Liver (tissue), 9 donors: ENCODE data around the gene ZFC3H1. TPM values are rescaled to one million over a fixed set of nuclear protein-coding genes. Genes with fewer than 3 reads are reported as not detected.

ENCODE experiments used
- DNase-seq: peaks from one replicate; pipeline ENCODE4 v3.0.0-alpha.2; 2017; ENCODE audit warnings: low spot score
- H3K27ac ChIP-seq, 2 donors: one replicate each; pipeline ENCODE4 v1.7.0; 2013; ENCODE audit warnings: inconsistent platforms in 2 of 2, low read length in 2 of 2, control low read depth in 1 of 2, low read depth in 1 of 2, mild to moderate bottlenecking in 1 of 2
- H3K27me3 ChIP-seq, 4 donors: one replicate each; pipeline versions ENCODE4 v1.6.1 to v1.7.0; 2013; ENCODE audit warnings: low read length in 3 of 4, inconsistent platforms in 1 of 4, mild to moderate bottlenecking in 1 of 4, moderate library complexity in 1 of 4; ENCODE audit not compliant: control insufficient read depth in 4 of 4, insufficient read depth in 4 of 4
- H3K36me3 ChIP-seq, 4 donors: one replicate each; pipeline versions ENCODE4 v1.6.1 to v1.7.0; 2013; ENCODE audit warnings: low read length in 3 of 4, mild to moderate bottlenecking in 3 of 4, low read depth in 1 of 4, moderate library complexity in 1 of 4; ENCODE audit not compliant: control insufficient read depth in 4 of 4, insufficient read depth in 3 of 4
- H3K4me1 ChIP-seq, 4 donors: one replicate each; pipeline versions ENCODE4 v1.6.1 to v1.7.0; 2013; ENCODE audit warnings: low read length in 3 of 4, mild to moderate bottlenecking in 3 of 4, moderate library complexity in 1 of 4; ENCODE audit not compliant: control insufficient read depth in 4 of 4, insufficient read depth in 4 of 4
- H3K4me3 ChIP-seq, 3 donors: one replicate each; pipeline versions ENCODE4 v1.6.1 to v1.7.0; 2013; ENCODE audit warnings: low read length in 3 of 3, control low read depth in 1 of 3, low read depth in 1 of 3, mild to moderate bottlenecking in 1 of 3
- H3K9ac ChIP-seq, 2 donors: one replicate each; pipeline ENCODE4 v1.7.0; 2013; ENCODE audit warnings: low read length in 2 of 2, mild to moderate bottlenecking in 2 of 2, moderate library complexity in 2 of 2, control low read depth in 1 of 2, low read depth in 1 of 2
- H3K9me3 ChIP-seq, 4 donors: one replicate each; pipeline versions ENCODE4 v1.6.1 to v1.7.0; 2013; ENCODE audit warnings: low read length in 3 of 4; ENCODE audit not compliant: control insufficient read depth in 4 of 4
- ATF3 ChIP-seq: IDR thresholded peaks from 2 replicates; pipeline ENCODE4 v1.6.1; 2016; ENCODE audit warnings: antibody characterized with exemption
- CTCF ChIP-seq: fragments of 150-350 bp; IDR thresholded peaks from 2 replicates; pipeline ENCODE4 v1.5.1; 2017; ENCODE audit warnings: improper control_type of control experiment, low read depth, low read length; ENCODE audit not compliant: missing input control
- EGR1 ChIP-seq, 2 donors: IDR thresholded peaks; 2 replicates each; pipeline ENCODE4 v1.6.1; 2016 to 2018; ENCODE audit warnings: antibody characterized with exemption in 2 of 2, low read depth in 2 of 2
- FOXA1 ChIP-seq: IDR thresholded peaks from 2 replicates; pipeline ENCODE4 v1.6.1; 2016; ENCODE audit warnings: antibody characterized with exemption
- FOXA2 ChIP-seq: IDR thresholded peaks from 2 replicates; pipeline ENCODE4 v1.6.1; 2016; ENCODE audit warnings: antibody characterized with exemption
- HNF4A ChIP-seq, 2 donors: conservative IDR thresholded peaks; 2 replicates each; pipeline ENCODE4 v1.6.1; 2016; ENCODE audit warnings: antibody characterized with exemption in 2 of 2, mild to moderate bottlenecking in 2 of 2
- HNF4G ChIP-seq: IDR thresholded peaks from 2 replicates; pipeline ENCODE4 v1.6.1; 2016; ENCODE audit warnings: antibody characterized with exemption
- JUND ChIP-seq, 2 donors: IDR thresholded peaks; 2 replicates each; pipeline ENCODE4 v1.6.1; 2016; ENCODE audit warnings: antibody characterized with exemption in 2 of 2
- MAX ChIP-seq: IDR thresholded peaks from 2 replicates; pipeline ENCODE4 v1.6.1; 2016; ENCODE audit warnings: antibody characterized with exemption
- NR2F2 ChIP-seq: IDR thresholded peaks from 2 replicates; pipeline ENCODE4 v1.6.1; 2016; ENCODE audit warnings: antibody characterized with exemption
- RAD21 ChIP-seq, 2 donors: IDR thresholded peaks; 2 replicates each; pipeline ENCODE4 v1.6.1; 2016; ENCODE audit warnings: antibody characterized with exemption in 2 of 2, mild to moderate bottlenecking in 2 of 2
- RXRA ChIP-seq, 2 donors: IDR thresholded peaks; 2 replicates each; pipeline ENCODE4 v1.6.1; 2017 to 2018; ENCODE audit warnings: antibody characterized with exemption in 2 of 2, mild to moderate bottlenecking in 1 of 2
- SP1 ChIP-seq: IDR thresholded peaks from 2 replicates; pipeline ENCODE4 v1.6.1; 2018; ENCODE audit warnings: antibody characterized with exemption, mild to moderate bottlenecking
- TAF1 ChIP-seq: conservative IDR thresholded peaks from 2 replicates; pipeline ENCODE4 v1.6.1; 2016; ENCODE audit warnings: antibody characterized with exemption, mild to moderate bottlenecking
- YY1 ChIP-seq: IDR thresholded peaks from 2 replicates; pipeline ENCODE4 v1.6.1; 2016; ENCODE audit warnings: antibody characterized with exemption, mild to moderate bottlenecking
- ZBTB33 ChIP-seq: IDR thresholded peaks from 2 replicates; pipeline ENCODE4 v1.6.1; 2016; ENCODE audit warnings: antibody characterized with exemption
- WGBS: extraction: QIAGEN DNeasy Blood & Tissue Kit; methylation state at CpG from one replicate; pipeline ENCODE4 v1.1.7; 2013; 5-methylcytosine and 5-hydroxymethylcytosine counted together
- polyA plus RNA-seq, 2 donors: library from polyadenylated mRNA; stranded (reverse) in 1 of 2; unstranded in 1 of 2; fragments of 200-250 nt in 1 of 2; fragments of >200 nt in 1 of 2; fragmentation: Nextera tagmentation in 1 of 2; extraction: Ambion mirVana in 1 of 2; gene quantifications; one replicate each; pipeline versions ENCODE4 v1.2.1 to v1.2.3, GENCODE V29; 2013 to 2015
- total RNA-seq, 2 donors: library from RNA; depleted of rRNA; stranded (reverse); fragments of >200 nt; gene quantifications; one replicate each; pipeline ENCODE4 v1.2.3, GENCODE V29; 2014
- donor health status: healthy.
- donor health status: healthy.
- donor health status: healthy.
- donor health status: healthy.
- donor health status: healthy.

ZFC3H1 gene
- total and polyA plus RNA-seq, 4 donors, result 3.4 to 32.3 (median 8.6) TPM

- no peaks in the 10 kb centered on the region for H3K9me3 ChIP-seq
- no peak overlapping the region for H3K4me3 ChIP-seq
- H3K4me1 ChIP-seq, result peaks cover 0 to 7% (median 3%) of the 10 kb centered on the region in 4 donors
- whole genome bisulfite sequencing, result 83% methylated on average over 10 of the region's 10 CpGs
- no peak overlapping the region for H3K27ac ChIP-seq
- no peaks in the 10 kb centered on the region for H3K27me3 ChIP-seq
- H3K9ac ChIP-seq, result no peak overlapping the region
- DNase-seq, result no peak
- TF ChIP-seq TAF1, result no peak
- TF ChIP-seq FOXA2, result no peak
- TF ChIP-seq ATF3, result no peak
- no peak for TF ChIP-seq SP1
- TF ChIP-seq YY1, result no peak
- peaks cover 0 to 5% (median 2%) of the 10 kb centered on the region in 4 donors for H3K36me3 ChIP-seq
Measured at GRCh38 chr12:71602761-71603577, 60.7 kb downstream of the ZFC3H1 start.

GRCh38 chr12:71601546-71601945 lies 62.1 kb downstream of the ZFC3H1 start:
- no peaks in the 10 kb centered on the region for H3K9me3 ChIP-seq
- no peak overlapping the region for H3K9ac ChIP-seq
- H3K27me3 ChIP-seq, result peaks cover 0 to 2% (median 0%) of the 10 kb centered on the region in 4 donors
- no peak for DNase-seq
- peaks cover 0 to 7% (median 3%) of the 10 kb centered on the region in 4 donors for H3K4me1 ChIP-seq
- H3K4me3 ChIP-seq, result no peak overlapping the region
- peaks cover 0 to 4% (median 1%) of the 10 kb centered on the region in 4 donors for H3K36me3 ChIP-seq
- no peak for TF ChIP-seq TAF1
- TF ChIP-seq ATF3, result no peak
- no peak for TF ChIP-seq HNF4G
- no peak for TF ChIP-seq CTCF
- TF ChIP-seq RAD21 (IDR thresholded peaks at IDR 0.05), result no peak
- TF ChIP-seq FOXA1, result no peak
- no peak for TF ChIP-seq RXRA (IDR thresholded peaks at IDR 0.05)
- no peak for TF ChIP-seq EGR1 (IDR thresholded peaks at IDR 0.05; ENCODE audit: low read depth in 2 of 2)
- no peak overlapping the region for H3K27ac ChIP-seq

GRCh38 chr12:71599210-71599609 lies 64.4 kb downstream of the ZFC3H1 start:
- Histone ChIP-seq H3K4me3 (no peak overlapping the region), H3K4me1 (no peaks in the 10 kb centered on the region), H3K9me3 (no peaks in the 10 kb centered on the region), H3K36me3 (no peaks in the 10 kb centered on the region), H3K27me3 (peaks cover 0 to 2% (median 0%) of the 10 kb centered on the region in 4 donors), H3K27ac (no peak overlapping the region), H3K9ac (no peak overlapping the region)
- DNase-seq, result no peak
- TF ChIP-seq RXRA (IDR thresholded peaks at IDR 0.05) (no peak), ZBTB33 (no peak), HNF4G (no peak), HNF4A (conservative IDR thresholded peaks at IDR 0.05) (no peak), RAD21 (IDR thresholded peaks at IDR 0.05) (no peak), JUND (IDR thresholded peaks at IDR 0.05) (no peak), EGR1 (IDR thresholded peaks at IDR 0.05; ENCODE audit: low read depth in 2 of 2) (no peak), TAF1 (no peak), MAX (no peak), FOXA2 (no peak), NR2F2 (no peak), SP1 (no peak), FOXA1 (no peak), ATF3 (no peak), CTCF (no peak)
